ENCODE measurements around the gene ASB5.
A peak's percentile ranks its signal among the peaks of the same experiment; 100 is the strongest.

Gene ASB5

GRCh38 chr4:176277162-176277904 is 8.3 kb upstream of the ASB5 start:
- DNase-seq: peak; percentile 19

DNA sequence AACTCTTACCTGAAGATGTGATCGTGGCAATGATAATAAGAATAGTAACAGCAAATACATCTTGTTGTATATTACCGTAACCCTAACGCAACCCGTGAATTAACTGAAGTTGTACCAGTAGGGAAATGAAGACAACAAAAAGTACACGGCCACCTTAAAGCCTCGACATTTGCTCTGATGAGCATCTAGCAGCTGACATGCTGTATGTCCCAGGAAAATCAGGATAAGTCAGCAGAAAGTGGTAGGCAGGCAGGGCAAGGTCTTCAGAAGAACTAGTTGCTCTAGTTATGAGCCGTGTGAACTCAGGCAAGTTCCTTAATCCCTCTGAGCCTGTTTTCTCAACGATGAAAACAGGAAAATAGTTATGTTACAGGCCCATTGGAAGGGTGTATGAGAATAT is 7.7 kb upstream of the ASB5 start:
- DNase-seq: no peak

DNA sequence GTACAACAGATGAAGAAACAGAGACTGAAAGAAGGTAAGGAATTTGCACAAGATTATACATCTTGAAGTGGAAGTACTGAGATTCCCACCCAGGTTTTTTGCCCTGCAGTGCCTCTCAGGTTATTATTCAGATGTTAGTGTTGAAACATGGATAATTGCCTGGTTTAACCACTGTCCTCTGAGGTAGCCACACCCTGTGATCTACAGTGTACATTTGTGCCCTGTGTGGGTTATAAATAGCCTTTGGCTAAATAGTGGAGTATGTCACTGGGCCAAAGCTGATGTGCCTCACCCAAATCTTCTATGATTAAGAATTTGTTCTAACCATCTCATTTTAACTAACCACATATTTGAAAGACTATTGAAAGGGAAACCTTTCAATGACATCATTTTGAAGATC is 5.4 kb upstream of the ASB5 start:
- no peak for DNase-seq

DNA sequence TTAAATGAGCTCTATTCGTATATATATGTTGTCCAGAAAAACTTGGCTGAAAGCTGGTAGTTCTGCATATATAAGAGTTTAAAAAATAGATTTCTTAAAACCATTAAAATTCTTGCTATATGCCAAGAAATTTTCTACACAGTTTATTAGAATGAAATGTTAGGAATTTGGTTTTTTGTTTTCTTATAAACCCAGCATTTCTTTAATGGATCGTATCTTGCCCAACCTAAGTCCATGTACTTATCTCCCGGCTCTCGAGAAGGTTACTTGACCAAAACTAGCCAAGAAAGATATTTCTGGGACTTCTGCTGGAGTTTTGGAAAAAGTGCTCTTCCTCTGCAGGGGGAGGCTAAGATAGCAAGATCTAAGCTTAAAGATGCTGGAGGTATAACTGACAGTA is 4.7 kb upstream of the ASB5 start:
- no peak for DNase-seq

DNA sequence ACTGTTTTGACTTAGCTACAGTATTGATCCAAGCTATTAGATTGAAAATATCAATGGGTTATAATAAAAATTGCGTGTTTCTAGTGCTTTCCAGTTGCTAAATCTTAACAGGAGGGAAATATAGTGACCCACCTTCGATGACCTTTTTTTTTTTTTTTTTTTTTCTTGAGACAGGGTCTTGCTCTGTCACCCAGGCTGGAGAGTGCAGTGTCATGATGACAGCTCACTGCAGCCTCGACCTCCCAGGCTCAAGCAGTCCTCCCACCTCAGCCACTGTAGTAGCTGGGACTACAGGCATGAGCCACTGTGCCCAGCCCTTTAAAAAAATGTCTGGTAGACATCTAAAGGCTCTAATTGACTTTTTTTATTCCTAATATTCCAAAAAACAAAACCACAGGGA is 3.8 kb upstream of the ASB5 start:
- no peak for DNase-seq

- DNase-seq: no peak
Observed at GRCh38 chr4:176271749-176272148, 2.7 kb upstream of the ASB5 start.

- no peak for DNase-seq
Observed at GRCh38 chr4:176270669-176271068, 1.6 kb upstream of the ASB5 start.

DNA sequence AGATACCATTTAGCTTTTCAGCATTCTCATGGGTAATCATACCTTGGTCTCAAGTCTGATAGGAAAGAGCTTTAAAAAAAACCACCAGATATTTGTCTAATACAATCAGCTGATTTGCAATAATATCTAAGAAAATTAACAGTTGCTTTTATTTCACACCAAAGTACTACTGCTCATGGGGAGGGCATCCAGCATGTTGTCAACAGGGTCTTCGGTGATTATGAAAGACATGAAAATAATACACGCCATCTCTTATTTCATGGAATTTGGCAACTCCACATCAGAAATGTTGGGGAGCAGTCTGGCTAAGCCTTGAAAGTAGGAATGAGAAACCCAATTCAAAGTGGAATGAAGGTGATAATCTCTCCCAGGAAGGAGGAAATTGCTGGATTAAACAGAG is 3.0 kb downstream of the ASB5 start:
- no peak for DNase-seq

DNA sequence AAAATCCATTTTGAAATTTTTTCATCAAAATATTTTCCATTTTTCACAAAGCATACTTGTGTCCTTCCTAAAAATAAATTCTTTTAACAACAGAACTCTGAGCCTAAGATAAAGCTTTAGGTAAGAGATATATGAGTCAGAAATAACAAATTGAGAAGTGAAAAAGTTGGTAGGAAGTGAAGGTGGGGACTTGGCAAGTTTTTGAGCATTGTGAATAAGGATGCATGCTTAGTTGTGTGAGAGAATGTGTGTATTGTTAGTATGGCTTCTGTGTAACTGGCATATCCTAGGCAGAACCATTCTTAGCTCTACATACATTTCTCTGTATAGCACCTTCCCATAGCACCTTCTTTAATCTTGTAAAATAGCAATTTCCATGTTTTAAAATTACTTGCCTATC is 6.8 kb downstream of the ASB5 start:
- no peak for DNase-seq

DNA sequence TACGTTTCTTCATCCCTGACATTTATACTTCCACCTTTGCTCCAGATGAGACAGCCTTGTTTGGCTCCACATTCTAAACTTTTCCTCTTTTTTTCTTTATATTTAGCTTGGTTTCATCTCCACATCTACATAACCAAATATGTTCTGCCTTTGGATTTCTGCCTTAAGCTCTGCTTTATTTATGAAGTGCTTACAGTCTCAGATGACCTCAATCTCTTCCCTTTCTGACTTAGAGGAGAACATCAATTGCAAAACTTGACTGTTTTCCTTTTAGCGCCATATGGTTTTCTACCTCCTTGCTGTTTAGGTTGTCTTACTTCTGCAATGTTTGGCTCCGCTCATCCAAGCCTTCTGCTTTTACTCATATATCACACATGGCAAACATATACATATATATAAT is 7.5 kb downstream of the ASB5 start:
- DNase-seq: no peak

- DNase-seq: no peak
Observed at GRCh38 chr4:176261018-176261417, 8.0 kb downstream of the ASB5 start.

GRCh38 chr4:176259330-176260090 is 9.5 kb downstream of the ASB5 start:
- no peak for DNase-seq

DNA sequence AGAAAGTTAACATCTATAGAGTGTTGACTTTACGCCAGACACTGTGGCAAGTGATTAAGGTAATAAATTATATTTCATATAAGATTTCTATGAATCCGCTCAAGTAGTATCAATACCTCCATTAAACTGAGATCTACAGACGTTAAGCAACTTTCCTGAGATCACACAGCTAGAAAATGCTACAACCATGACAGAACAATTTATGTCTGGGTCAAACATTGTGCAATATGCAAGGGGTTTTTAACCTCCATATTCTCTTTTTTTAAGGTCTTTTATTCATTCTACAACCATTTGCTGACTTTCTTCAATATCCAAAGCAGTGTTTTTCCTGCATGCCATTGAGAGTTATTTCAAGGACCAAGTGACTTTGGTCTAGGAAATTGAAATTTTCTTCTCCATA is 10.9 kb downstream of the ASB5 start:
- DNase-seq: no peak

GRCh38 chr4:176256921-176257320 is 12.1 kb downstream of the ASB5 start:
- DNase-seq: no peak

GRCh38 chr4:176242764-176243347 is 26.2 kb downstream of the ASB5 start:
- no peak for DNase-seq

- no peak for DNase-seq
Observed at GRCh38 chr4:176241703-176242102, 27.3 kb downstream of the ASB5 start.

DNA sequence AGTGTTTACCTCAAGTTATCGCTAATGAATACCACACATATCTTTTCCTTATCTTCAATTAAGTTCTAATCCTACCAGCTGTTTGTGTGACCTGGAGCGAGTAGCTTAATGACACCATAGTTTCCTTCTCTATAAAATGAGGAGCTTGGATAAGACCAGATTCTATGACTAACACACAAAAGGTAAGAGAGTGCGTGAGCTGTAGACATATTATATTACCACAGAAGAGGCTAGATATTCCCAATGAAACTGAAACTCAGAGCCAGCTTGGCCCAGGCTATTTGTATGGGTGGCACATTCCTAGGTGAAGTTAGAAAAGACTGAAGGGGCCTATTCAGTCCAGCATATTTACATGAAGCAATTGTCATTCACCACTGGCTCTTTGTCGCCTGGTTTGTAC is 30.2 kb downstream of the ASB5 start:
- DNase-seq: no peak

DNA sequence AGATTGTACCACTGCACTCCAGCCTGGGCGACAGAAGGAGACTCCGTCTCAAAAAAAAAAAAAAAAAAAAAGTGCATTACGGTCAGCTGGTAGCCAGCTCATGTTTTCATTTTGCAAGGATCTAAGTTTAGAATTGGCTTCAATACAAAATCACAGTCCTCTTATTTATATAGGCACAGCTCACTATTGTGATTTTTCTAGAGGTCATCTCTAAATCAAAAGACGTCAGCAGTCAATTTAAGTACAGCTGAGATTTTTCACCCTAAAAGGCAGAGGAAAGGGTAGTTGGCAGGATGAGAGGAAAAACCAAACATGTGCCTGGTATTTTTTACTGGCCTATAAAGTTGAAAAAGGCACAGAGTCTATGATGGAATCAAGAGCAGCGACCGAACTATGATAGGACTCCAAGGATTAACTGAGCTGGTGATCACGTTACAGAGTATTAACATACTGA is 30.8 kb downstream of the ASB5 start:
- no peak for DNase-seq

DNA sequence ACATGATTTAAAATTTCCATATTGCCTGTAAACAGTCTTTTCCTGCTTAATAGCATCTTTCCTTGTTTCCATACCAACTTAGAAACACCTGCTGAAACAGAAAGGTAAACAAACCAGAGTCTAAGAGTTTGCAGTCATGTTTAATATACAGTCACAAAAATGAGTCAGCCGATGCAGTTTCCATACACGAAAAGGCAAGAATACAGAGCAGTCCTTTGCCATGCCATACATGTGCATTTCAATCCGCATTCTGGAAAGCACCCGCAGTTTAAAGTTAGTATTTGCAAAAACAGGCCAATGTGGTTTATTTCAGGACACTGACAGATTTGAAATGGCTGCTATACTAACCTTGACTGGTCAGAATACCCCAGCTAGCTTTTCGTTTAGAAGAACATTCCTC is 32.1 kb downstream of the ASB5 start:
- DNase-seq: no peak

DNA sequence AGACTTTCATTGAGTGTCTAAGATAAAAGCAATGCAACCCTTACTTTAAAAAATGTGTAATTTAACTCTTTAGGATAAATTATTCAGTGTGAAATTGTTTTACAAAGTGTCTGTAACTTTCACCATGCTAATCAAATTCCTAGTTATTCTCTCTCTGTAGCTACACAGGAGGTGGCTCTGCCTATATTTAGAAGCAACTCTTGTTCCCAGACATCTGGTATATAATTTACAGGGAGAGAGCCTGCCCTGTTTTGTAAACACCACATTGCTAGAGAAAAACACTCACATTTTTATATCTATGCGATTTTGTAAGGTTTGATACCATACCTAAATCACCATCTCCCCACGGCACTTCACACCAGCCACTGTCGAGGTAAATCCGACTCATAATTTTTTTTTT is 38.2 kb downstream of the ASB5 start:
- DNase-seq: peak; percentile 34

DNA sequence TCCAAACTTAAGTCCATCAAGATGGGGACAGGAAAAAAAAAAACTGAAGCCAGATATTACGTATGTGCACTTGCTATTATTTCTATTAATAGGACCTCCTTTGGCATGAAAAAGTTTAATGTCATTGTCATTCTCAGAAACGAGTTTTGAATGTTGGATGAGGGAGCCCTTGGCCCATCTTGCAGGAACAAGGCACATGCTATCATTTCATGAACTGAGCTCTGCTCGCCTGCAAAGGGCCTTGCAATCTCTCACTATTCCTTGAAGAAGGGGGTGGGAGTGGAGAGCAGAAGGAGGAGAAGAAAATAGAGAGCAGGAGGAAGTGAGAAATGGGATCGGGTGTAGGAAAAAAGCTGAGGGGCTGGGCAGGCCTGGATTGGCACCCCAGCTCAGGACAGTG is 39.4 kb downstream of the ASB5 start:
- no peak for DNase-seq

DNA sequence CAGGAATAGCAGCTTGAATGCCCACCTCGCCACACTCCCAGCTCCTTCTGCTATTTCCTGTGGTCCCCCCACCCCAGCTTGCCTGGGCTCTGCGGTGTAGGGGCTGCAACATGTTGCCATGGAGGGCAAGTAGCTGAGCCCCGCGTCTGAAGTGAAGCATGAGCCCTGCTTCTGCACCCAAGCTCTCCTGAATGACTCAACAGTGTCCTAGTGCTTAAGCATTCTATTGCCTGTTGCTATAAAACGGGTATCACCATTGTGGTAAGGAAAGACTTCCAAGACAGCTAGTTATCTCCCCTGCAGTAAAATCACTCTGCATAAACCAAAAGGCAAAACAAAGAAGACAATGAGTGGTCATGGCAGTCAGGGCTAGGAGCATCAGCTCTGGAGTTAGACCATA is 42.3 kb downstream of the ASB5 start:
- DNase-seq: no peak

- no peak for DNase-seq
Observed at GRCh38 chr4:176223561-176223960, 45.5 kb downstream of the ASB5 start.

GRCh38 chr4:176222149-176222548 is 46.9 kb downstream of the ASB5 start:
- no peak for DNase-seq

Measured in NCI-H1694 treated with DMSO at 0.1 percent for 48 hours (cell line).